ENCODE data around the gene MAD1L1. TPM values are rescaled to one million over a fixed set of nuclear protein-coding genes. Genes with fewer than 3 reads are reported as not detected.

The MAD1L1 gene
- total and polyA plus RNA-seq, 2 of the 4 experiments (the other 2 are of a cell fraction) = 29.0 to 40.9 TPM

DNA sequence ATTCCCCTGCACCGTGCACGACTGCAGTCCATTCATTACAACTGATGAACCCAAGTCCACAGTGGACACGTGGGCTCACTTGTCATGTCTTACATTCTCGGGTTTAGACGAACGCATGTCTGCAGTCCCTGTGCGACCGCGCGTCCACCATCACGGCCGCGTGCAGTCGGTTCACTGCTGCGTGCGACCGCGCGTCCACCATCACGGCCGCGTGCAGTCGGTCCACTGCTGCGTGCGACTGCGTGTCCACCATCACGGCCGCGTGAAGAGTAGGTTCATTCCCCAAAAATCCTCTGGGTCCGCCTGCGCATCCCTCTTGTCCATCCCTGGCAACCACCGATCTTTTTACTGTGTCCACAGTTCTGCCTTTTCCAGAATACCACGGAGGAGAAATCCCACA lies 100.5 kb downstream of the MAD1L1 start:
- H2AK9ac ChIP-seq (replicated peaks; ENCODE audit: low read depth, low read length, poor library complexity) = no peak overlapping the region
- ChIA-PET CTCF (no interaction called here), POLR2A (ENCODE audit: unreplicated experiment) (no interaction called here)
- H3K4me1 ChIP-seq (ENCODE audit: control insufficient read depth, insufficient read depth, low read length) = no peaks in the 10 kb centered on the region
- no peak overlapping the region for H2BK120ac ChIP-seq (ENCODE audit: low read depth, low read length)
- H3K14ac ChIP-seq (replicated peaks; ENCODE audit: low read depth, low read length) = no peak overlapping the region
- H3K9me3 ChIP-seq (ENCODE audit: control insufficient read depth, insufficient read depth, low read length) = no peaks in the 10 kb centered on the region
- H3K36me3 ChIP-seq (ENCODE audit: control insufficient read depth, insufficient read depth, low read length) = peaks cover 8% of the 10 kb centered on the region
- no peaks in the 10 kb centered on the region for H4K20me1 ChIP-seq (ENCODE audit: insufficient read depth, low read length)
- H3K4me2 ChIP-seq (ENCODE audit: low read depth, low read length) = no peak overlapping the region
- WGBS, 2 experiments (ENCODE audit: extremely low coverage in 2 of 2, insufficient read length in 1 of 2) = 89% methylated on average over 29 of the region's 33 CpGs; no CpG with 5 or more reads in 1 of the 2 experiments
- H4K5ac ChIP-seq (ENCODE audit: low read depth, low read length) = no peak overlapping the region
- DNase-seq (no peak), ATAC-seq (ENCODE audit: low read depth) (no peak)
- no peaks in the 10 kb centered on the region for H3K9me1 ChIP-seq (ENCODE audit: insufficient read depth, low read length)
- no peak overlapping the region for H3K23ac ChIP-seq (ENCODE audit: low read depth, low read length)
- H2BK15ac ChIP-seq (ENCODE audit: low read depth, low read length) = no peak overlapping the region
- TF ChIP-seq MAZ (IDR thresholded peaks at IDR 0.05; ENCODE audit: borderline replicate concordance, low read depth, low read length) (no peak), MAFK (IDR thresholded peaks at IDR 0.05; ENCODE audit: low read depth, low read length) (no peak), NFE2L2 (IDR thresholded peaks at IDR 0.05; ENCODE audit: low read depth, low read length) (no peak), FOS (IDR thresholded peaks at IDR 0.05; ENCODE audit: low read depth, low read length) (no peak), POLR2A (IDR thresholded peaks at IDR 0.05; ENCODE audit: low read depth, low read length) (no peak), RAD21 (IDR thresholded peaks at IDR 0.05; ENCODE audit: low read length) (no peak)
- TF ChIP-seq, protein P1, sequence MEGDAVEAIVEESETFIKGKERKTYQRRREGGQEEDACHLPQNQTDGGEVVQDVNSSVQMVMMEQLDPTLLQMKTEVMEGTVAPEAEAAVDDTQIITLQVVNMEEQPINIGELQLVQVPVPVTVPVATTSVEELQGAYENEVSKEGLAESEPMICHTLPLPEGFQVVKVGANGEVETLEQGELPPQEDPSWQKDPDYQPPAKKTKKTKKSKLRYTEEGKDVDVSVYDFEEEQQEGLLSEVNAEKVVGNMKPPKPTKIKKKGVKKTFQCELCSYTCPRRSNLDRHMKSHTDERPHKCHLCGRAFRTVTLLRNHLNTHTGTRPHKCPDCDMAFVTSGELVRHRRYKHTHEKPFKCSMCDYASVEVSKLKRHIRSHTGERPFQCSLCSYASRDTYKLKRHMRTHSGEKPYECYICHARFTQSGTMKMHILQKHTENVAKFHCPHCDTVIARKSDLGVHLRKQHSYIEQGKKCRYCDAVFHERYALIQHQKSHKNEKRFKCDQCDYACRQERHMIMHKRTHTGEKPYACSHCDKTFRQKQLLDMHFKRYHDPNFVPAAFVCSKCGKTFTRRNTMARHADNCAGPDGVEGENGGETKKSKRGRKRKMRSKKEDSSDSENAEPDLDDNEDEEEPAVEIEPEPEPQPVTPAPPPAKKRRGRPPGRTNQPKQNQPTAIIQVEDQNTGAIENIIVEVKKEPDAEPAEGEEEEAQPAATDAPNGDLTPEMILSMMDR (conservative IDR thresholded peaks at IDR 0.05; ENCODE audit: low read depth, low read length) = no peak
- no peak overlapping the region for H3K9ac ChIP-seq (ENCODE audit: low read depth, low read length)
- no peak overlapping the region for H3K56ac ChIP-seq (ENCODE audit: extremely low read depth, insufficient read depth, low read length)
- H4K91ac ChIP-seq (ENCODE audit: insufficient read depth, low read depth, low read length) = no peak overlapping the region
- H3K27me3 ChIP-seq (ENCODE audit: control insufficient read depth, insufficient read depth, low read length) = no peaks in the 10 kb centered on the region
- H3K4me3 ChIP-seq (ENCODE audit: insufficient read depth, low read depth, low read length) = no peak overlapping the region
- intact Hi-C loops (cut with micrococcal nuclease) = no loop called here
- H3K4ac ChIP-seq (ENCODE audit: low read depth, low read length) = no peak overlapping the region
- dilution Hi-C loops (cut with HindIII; ENCODE audit: low sequenced_read_pairs, unreplicated experiment) = no loop called here
- no TSS peak for BruUV-seq (replicated peaks)
- no peak overlapping the region for H4K8ac ChIP-seq (ENCODE audit: low read depth in 2 of 2, low read length in 2 of 2)
- no peak overlapping the region for H2AK5ac ChIP-seq (ENCODE audit: low read depth, low read length)
- no peak overlapping the region for H3K18ac ChIP-seq (ENCODE audit: low read depth, low read length)
- in situ Hi-C loops (cut with MboI; ENCODE audit: low sequenced_read_pairs) = no loop called here
- no peaks in the 10 kb centered on the region for H3K79me1 ChIP-seq (ENCODE audit: low read depth in 1 of 2, low read length in 2 of 2)
- H2AFZ ChIP-seq (replicated peaks; ENCODE audit: low read length, poor library complexity) = no peak overlapping the region
- H2BK5ac ChIP-seq (ENCODE audit: low read depth, low read length, poor library complexity, severe bottlenecking) = no peak overlapping the region
- no peak overlapping the region for H3K27ac ChIP-seq (ENCODE audit: insufficient read depth, low read length)
- no peak overlapping the region for H2BK20ac ChIP-seq (ENCODE audit: low read depth, low read length)
